ENCODE measurements around the gene NFIC.
"Not testable (repeated sequence)": the region's sequence is repeated elsewhere in the genome, so short reads cannot be mapped to it uniquely, and the experiment has no call there.

NFIC gene

DNA sequence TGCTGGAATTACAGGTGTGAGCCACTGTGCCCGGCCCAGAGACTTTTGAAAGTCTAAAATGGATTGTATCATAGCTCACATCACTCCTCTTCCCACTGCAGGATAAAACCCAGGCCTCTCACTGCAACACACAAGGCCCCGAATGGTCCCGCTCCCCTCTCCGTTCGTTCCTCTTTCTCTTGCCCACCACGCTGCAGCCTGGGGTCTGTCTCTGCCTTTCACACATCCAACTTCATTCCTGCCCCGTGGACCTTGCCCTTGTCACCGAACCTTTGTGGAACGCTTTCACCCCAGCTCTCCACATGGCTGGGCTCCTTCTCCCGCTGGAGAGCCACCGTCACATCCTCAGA lies 42.6 kb downstream of the NFIC start:
- no peak overlapping the region for H3K4me3 ChIP-seq (ENCODE audit: low read depth, low read length)
- no peak for DNase-seq (ENCODE audit: low read depth)

DNA sequence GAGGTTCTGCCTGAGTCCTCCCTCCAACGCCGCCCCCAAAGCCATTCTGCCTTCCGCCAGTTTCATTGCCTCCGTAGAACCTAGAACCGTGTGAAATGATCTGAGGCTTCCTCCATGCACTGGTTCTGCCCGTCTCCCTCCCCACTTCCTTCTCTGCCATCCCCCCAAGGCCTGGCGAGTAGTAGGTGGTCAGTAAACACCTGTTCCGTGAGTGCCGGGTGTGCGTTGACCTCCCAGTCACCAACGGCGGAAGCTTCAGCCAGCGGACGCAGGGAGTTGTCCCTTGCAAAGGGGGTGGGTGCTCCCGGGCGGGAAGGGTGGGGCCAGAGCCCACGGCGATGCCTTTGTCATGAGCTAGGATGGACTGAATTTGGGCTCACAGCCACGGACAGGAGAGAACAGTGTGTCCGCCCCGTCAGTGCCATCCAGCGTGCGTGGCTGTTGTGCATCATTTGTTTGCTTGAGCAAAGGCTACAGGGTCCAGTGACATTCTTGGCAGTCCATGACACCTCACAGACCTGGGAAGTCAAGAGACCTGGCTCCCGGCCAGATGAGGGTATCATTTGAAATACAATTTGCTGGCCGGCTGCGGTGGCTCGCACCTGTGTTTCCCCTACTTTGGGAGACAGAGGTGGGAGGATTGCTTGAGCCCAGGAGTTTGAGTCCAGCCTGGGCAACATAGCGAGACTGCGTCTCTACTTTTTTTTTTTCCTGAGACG lies 43.1 kb downstream of the NFIC start:
- H3K4me3 ChIP-seq (ENCODE audit: low read depth, low read length), result no peak overlapping the region
- DNase-seq (ENCODE audit: low read depth), result no peak

DNA sequence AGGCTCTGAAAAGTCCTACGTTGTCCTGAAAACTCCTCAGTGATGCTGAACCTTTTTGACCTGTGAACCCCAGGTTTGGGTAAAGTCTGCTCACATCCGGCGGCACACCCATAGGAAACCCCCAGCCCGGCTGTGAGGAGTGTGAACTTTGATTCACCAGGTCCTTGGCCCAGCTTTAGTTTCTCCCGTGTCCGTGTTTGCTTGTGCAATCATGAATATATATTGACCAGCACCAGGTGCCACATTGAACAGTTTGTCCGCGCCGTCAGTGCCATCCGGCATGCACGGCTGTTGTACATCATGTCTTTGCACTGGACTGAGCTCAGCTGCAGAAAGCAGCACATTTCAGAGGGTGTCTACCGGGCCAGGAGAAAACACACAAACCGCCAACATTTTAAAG lies 45.3 kb downstream of the NFIC start:
- no peak for DNase-seq (ENCODE audit: low read depth)
- no peak overlapping the region for H3K4me3 ChIP-seq (ENCODE audit: low read depth, low read length)

DNA sequence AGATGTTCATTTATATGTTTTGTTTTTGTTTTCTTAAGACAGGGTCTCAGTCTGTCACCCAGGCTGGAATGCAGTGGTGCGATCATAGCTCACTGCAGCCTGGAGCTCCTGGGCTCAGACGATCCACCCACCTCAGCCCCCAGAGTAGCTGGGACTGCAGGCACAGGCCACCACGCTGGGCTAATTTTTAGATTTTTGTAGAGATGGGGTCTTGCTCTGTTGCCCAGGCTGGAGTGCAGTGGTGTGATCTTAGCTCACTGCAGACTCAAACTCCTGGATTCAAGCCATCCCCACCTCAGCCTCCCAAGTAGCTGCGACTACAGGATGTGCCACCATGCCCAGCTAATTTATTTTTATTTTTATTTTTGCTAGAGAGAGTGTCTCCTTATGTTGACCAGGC lies 45.7 kb downstream of the NFIC start:
- no peak overlapping the region for H3K4me3 ChIP-seq (ENCODE audit: low read depth, low read length)
- no peak for DNase-seq (ENCODE audit: low read depth)

DNA sequence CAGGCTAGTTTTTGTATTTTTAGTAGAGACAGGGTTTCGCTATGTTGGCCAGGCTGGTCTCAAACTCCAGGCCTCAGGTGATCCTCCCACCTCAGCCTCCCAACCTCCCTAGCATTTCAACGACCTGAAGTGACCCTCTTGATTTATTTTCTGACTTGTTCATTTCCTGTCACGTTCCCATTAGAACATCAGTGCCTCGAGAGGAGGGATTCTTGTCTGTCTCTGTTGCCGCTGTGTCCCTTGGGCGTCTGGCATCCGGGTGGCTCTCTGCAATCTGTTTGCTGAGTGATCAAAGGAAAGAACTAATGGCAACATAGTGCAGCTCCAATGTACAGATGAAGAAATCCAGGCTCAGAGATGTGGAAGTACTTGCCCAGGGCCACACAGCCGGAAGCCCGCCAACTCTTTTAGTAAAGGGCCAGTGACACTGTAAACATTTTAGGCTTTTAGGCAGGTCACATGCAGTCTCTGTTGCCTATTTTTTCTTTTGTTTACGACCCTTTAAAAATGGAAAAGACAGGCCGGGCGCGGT lies 47.5 kb downstream of the NFIC start:
- H3K4me3 ChIP-seq (ENCODE audit: low read depth, low read length), result no peak overlapping the region
- no peak for DNase-seq (ENCODE audit: low read depth)

DNA sequence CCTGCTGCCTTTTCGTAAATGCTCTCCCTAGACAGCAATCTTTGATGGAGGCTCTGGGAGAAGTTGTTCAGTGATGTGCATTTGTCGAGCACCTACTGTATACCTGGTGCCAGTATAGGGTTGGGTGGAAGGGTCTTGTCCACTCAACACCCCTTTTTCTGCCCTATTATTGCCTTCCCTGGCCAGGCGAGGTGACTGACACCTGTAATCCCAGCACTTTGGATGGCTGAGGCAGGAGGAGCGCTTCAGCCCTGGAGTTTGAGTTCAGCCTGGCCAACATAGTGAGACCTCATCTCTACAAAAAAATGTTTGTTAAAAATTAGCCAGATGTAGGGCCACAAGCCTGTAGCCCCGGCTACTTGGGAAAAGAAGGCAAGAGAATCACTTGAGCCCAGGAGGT lies 49.3 kb downstream of the NFIC start:
- no peak for DNase-seq (ENCODE audit: low read depth)
- H3K4me3 ChIP-seq (ENCODE audit: low read depth, low read length), result no peak overlapping the region

DNA sequence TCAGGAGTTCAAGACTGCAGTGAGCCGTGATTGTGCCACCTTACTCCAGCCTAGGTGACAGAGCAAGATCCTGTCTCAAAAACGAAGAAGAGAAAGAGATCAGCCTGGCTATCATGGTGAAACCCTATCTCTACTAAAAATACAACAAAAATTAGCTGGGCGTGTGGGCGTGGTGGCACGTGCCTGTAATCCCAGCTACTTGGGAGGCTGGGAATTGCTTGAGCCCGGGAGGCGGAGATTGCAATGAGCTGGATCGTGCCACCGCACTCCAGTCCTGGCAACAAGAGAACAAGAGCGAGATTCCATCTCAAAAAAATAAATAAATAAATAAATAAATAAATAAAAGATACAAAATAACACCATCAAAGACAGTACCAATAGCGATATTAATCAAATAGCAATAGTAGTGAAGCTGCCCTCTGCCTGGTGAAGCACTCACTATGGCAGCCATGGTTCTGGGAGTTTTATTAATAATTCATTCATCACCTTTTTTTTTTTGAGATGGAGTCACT lies 53.9 kb downstream of the NFIC start:
- no peak for DNase-seq (ENCODE audit: low read depth)
- no peak overlapping the region for H3K4me3 ChIP-seq (ENCODE audit: low read depth, low read length)

DNA sequence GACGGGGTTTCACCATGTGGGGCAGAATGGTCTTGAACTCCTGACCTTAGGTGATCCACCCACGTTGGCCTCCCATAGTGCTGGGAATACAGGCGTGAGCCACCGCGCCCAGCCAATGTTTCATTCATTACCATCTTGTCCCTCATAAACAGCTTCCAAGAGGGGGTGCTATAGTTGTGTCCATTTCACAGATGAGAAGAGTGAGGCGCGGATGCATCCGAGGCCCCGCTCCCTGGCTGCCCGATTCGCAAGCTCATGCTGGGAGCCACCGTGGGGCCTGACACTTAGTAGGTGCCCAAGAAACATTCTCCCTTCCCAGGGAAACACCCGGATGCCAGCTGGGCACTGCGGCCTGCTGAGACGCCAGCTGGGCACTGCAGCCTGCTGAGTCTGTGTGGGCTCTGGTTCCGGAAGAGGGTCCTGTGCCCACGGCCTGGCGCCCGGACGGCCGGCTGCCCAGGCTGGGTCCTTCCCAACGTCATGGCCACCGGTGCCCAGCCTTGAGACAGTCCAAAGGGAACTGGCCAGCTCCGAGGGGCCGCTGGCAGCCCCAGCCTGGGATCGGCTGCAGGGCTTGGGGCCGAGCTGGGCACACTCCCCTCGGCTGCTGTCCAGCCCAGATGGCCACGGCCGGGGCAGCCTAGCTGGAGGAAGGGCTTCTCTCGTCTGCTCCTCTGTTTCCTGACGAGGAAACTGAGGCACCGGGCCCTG lies 54.7 kb downstream of the NFIC start:
- H3K4me3 ChIP-seq (ENCODE audit: low read depth, low read length), result no peak overlapping the region
- no peak for DNase-seq (ENCODE audit: low read depth)

DNA sequence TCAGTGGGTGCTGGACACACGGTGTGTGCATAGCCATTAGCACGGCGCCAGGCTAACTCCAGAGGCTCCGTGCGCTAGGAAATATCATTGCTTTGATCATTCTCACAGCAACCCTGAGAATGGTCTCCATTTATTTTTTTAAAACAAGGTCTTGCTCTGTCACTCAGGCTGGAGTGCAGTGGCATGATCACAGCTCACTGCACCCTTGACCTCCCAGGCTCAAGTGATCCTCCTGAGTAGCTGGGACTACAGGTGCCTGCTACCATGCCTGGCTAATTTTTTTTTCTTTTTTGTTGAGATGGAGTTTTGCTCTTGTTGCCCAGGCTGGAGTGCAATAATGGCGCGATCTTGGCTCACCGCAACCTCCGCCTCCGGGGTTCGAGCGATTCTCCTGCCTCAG lies 55.3 kb downstream of the NFIC start:
- H3K4me3 ChIP-seq (ENCODE audit: low read depth, low read length); DNase-seq (ENCODE audit: low read depth): not testable (repeated sequence)

DNA sequence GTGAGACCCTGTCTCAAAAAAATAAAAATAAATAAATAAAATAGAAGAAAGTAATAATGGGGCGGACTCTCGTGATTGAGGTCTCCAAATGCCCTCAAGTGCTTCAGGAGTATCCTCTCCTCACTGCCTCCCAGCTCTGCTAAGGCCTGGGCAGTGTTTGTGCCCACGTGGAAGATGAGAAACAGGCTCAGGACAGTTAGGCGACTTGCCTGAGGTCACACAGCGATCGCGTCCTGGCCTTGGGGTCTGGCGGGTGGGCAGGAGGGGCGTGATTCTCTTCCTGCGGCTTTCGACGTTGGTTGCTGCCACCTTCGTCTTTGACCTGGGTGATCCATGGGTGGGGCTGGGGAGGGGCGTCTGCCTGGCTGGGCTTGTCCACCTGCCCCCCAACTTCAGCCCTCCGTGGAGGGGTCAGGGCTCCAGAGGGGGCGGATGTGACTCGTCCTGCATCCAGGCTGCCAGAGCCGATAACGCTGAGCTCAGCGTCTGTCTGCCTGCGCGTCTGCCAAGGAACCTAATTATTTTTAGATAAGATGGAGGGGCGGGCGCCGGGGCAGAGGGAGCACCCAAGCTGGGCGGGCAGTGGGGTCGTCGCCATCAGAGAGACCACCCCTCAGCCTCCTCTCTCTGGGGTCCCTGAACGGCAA lies 56.9 kb downstream of the NFIC start:
- no peak overlapping the region for H3K4me3 ChIP-seq (ENCODE audit: low read depth, low read length)
- no peak for DNase-seq (ENCODE audit: low read depth)

DNA sequence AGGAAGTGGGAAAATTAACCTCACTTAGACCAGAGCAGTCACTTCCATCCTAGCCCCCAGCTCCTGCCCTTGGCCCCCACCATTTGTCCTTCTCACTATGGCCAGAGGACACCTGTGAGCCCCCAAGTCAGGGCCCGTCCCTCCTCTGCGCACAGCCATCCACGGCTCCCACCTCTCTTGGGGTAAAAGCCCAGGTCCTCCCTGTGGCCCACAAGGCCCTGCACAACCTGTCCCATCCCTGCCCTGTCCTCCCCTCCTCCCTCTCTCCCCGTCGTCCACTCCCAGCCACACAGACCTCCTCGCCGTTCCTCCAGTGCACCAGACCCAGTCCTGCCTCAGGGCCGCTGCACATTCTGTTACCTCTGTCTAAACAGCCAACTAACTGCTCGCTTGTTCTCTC lies 60.0 kb downstream of the NFIC start:
- DNase-seq (ENCODE audit: low read depth), result no peak

DNA sequence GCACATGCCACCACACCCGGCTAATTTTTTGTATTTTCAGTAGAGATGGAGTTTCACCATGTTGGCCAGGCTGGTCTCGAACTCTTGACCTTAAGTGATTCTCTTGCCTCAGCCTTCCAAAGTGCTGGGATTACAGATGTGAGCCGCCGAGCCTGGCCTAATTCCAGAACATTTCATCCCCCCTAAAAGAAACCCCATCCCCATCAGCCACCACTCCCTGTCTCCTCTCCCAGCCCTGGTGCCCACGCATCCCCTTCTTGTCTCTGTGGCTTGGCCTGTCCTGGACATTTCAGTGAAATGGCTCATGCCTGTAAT lies 63.9 kb downstream of the NFIC start:
- H3K4me3 ChIP-seq (ENCODE audit: low read depth, low read length); DNase-seq (ENCODE audit: low read depth): not testable (repeated sequence)

More for the DNA sequence above, 60.0 kb downstream of the NFIC start:
- H3K4me3 ChIP-seq (ENCODE audit: low read depth, low read length), result no peak overlapping the region

DNA sequence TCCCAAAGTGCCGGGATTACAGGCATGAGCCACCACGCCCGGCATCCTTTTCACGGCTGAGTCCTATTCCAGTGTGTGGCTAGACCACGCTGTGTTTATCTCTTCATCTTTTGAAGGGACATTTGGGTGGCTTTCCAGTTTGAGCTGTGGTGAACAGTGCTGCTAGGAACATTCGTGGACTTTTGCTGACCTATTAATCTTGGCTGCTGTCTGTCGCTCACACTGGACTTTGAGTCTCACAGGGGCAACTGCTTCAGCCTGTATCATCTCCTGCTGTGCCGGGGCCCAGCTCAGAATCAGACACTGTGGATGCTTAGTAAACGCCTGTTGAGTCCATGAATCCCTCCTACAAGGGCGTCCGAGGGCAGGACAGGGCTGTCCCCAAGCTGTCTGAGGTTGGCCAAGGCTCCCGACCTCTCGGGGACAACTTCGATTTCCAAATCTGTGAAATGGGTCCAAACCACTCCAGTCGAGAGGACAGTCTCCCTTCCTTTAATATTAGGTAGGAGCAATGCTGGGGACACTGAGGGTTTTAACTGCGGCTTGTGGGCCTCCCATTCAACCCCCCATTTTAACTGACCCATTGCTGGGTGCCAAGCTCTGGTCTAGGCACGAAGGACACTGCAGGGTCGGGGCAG lies 65.5 kb downstream of the NFIC start:
- no peak overlapping the region for H3K4me3 ChIP-seq (ENCODE audit: low read depth, low read length)
- no peak for DNase-seq (ENCODE audit: low read depth)

DNA sequence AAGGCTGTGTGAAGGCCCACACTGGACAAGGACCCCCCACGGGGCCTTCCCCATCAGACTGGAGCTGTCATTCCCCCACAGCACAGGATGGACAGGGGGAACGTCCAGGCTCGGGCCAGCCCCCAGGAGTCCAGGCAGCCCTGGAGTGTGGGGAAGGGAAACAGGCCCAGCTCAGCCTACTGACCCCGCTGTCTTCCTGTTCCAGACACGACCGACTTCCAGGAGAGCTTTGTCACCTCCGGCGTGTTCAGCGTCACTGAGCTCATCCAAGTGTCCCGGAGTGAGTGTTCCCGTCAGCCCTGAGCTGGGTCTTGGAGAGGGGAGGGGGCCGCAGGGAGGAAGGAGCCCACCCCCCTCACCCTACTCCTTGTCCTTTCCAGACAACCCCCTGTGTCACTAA lies 66.9 kb downstream of the NFIC start:
- no peak overlapping the region for H3K4me3 ChIP-seq (ENCODE audit: low read depth, low read length)
- DNase-seq (ENCODE audit: low read depth), result no peak

DNA sequence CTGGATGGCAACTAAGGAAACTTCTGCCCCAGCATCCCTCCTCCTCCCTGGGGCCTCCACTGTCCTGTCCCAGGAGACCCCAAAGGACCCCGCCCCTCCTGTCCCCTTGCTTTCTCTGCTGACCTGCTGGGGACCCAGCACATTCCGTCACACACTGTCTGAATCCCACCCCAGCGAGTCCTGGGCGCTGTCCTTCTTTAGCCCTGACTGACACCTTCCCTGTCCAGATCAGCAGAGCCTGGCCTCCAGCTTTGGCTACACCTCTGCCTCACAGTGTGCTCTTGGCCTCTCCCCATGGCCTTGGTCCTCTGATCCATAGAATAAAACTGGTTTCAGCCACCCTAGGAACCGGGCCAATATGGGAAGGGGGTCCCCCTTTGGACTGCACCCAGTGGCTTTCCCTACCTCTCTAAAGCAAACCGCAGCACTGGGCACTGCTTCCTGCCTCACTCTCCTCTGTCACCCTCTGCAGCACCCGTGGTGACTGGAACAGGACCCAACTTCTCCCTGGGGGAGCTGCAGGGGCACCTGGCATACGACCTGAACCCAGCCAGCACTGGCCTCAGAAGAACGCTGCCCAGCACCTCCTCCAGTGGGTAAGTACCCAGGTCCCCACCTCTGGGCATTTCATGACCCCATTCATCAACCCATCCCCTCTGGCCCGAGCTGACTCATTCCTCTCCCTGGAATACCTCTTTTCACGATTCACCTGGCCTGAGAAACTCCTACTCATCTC lies 67.6 kb downstream of the NFIC start:
- DNase-seq (ENCODE audit: low read depth), result no peak
- H3K4me3 ChIP-seq (ENCODE audit: low read depth, low read length), result no peak overlapping the region

DNA sequence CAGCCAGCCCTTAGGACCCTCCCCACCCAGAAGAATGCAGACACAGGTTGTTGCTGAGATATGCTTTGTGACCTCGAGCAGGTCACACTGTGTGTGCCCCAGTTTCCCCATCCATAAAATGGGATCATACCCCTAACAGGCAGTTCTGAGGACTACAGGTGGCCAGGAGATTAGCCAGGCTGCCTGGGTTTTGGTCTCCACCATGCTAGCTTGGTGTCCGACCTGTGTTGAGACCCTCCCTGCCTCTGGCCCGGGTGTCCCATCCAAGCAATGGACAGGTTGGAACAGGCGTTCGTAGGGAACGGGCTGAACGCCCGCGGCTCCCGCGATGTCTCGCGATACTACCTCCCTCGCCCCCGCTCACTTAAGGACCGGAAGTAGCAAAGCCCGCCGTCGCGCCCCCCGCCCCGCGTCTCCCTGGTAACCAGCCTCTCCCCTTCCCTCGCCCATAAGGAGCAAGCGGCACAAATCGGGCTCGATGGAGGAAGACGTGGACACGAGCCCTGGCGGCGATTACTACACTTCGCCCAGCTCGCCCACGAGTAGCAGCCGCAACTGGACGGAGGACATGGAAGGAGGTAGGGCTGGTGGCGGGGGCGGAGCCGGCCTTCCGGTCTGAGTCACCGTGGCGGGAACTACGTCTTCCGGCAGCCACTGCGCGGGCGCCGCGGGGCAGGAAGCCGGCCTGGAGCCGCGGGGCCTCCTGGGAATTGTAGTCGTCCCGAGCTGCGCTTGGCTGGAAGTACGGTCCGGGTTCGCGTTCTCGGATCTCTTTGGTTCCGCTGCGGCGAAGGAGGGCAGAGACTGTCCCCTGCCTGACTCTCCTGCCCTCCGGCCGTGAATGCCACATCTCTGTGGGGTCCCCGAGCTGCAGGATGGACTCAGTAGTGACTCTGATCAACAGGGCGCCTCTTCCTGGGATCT lies 68.5 kb downstream of the NFIC start:
- DNase-seq (ENCODE audit: low read depth), result peak; percentile 90
- H3K4me3 ChIP-seq (ENCODE audit: low read depth, low read length), result peak overlapping the region; percentile 41

DNA sequence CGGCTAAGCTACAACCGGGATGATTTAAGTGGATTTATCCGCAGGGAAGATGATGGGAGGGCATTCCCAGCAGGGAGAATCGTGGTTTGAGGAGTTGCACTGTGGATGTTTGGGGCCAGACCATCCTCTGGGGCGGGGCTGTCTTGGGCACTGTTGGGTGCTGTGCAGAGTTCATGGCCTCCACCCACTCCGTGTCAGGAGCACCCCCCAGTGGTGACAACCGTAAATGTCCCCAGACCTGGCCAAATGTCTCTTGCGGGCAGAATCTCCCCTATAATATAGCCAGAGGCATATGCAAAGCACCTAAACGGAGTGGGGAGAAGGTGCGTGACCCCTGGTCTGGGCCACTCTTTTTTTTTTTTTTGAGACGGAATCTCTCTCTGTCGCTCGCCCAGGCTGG lies 73.7 kb downstream of the NFIC start:
- H3K4me3 ChIP-seq (ENCODE audit: low read depth, low read length), result no peak overlapping the region
- no peak for DNase-seq (ENCODE audit: low read depth)

Data from skeletal muscle cell (primary cell).